RPMI7951 (cell line): ENCODE results near the gene SORCS2. TPM values are rescaled to one million over a fixed set of nuclear protein-coding genes. Genes with fewer than 3 reads are reported as not detected.
A peak's percentile ranks its signal among the peaks of the same experiment; 100 is the strongest.

Source experiments
- DNase-seq: peaks from one replicate; pipeline ENCODE4 v3.0.0-alpha.2; 2012; ENCODE audit warnings: low read depth
- total RNA-seq: library from RNA; depleted of rRNA; stranded (reverse); fragments of >200 nt; shearing (Covaris generic); gene quantifications from 2 replicates; pipeline ENCODE4 v1.2.3, GENCODE V29; 2014

Gene SORCS2
- total RNA-seq, 1 experiment from 2014 or later: 2.0 TPM

GRCh38 chr4:7721984-7722551, 529.7 kb downstream of the SORCS2 start:
- peak; percentile 40 for DNase-seq

GRCh38 chr4:7722766-7723387, 530.5 kb downstream of the SORCS2 start:
- peak; percentile 21 for DNase-seq

GRCh38 chr4:7723625-7724024, 531.3 kb downstream of the SORCS2 start:
- DNase-seq: no peak

- peak; percentile 90 for DNase-seq
Measured at GRCh38 chr4:7725951-7726350, 533.6 kb downstream of the SORCS2 start.

GRCh38 chr4:7726665-7727413, 534.5 kb downstream of the SORCS2 start:
- DNase-seq: no peak

- DNase-seq: no peak
Measured at GRCh38 chr4:7727749-7728148, 535.4 kb downstream of the SORCS2 start.

- DNase-seq: no peak
Measured at GRCh38 chr4:7731437-7731836, 539.1 kb downstream of the SORCS2 start.

GRCh38 chr4:7732263-7732662, 539.9 kb downstream of the SORCS2 start:
- no peak for DNase-seq

- DNase-seq: no peak
Measured at GRCh38 chr4:7733201-7733600, 540.9 kb downstream of the SORCS2 start.

GRCh38 chr4:7733801-7734650, 541.7 kb downstream of the SORCS2 start:
- no peak for DNase-seq

- no peak for DNase-seq
Measured at GRCh38 chr4:7734651-7735260, 542.4 kb downstream of the SORCS2 start.

GRCh38 chr4:7735395-7735794, 543.1 kb downstream of the SORCS2 start:
- no peak for DNase-seq

GRCh38 chr4:7735961-7736360, 543.6 kb downstream of the SORCS2 start:
- no peak for DNase-seq

GRCh38 chr4:7736436-7737267, 544.3 kb downstream of the SORCS2 start:
- DNase-seq: peak; percentile 71

GRCh38 chr4:7737268-7737645, 544.9 kb downstream of the SORCS2 start:
- no peak for DNase-seq

GRCh38 chr4:7737752-7738457, 545.6 kb downstream of the SORCS2 start:
- no peak for DNase-seq

- no peak for DNase-seq
Measured at GRCh38 chr4:7738458-7739076, 546.2 kb downstream of the SORCS2 start.

GRCh38 chr4:7739077-7739917, 547.0 kb downstream of the SORCS2 start:
- no peak for DNase-seq
